Kidney epithelial cell (primary cell): ENCODE measurements around the gene CAMK2D. TPM values are rescaled to one million over a fixed set of nuclear protein-coding genes. Genes with fewer than 3 reads are reported as not detected.

ENCODE experiments used
- DNase-seq: peaks from one replicate; pipeline ENCODE4 v3.0.0-alpha.2; 2010; ENCODE audit warnings: low read depth
- H3K27me3 ChIP-seq: 2 replicates; pipeline ENCODE4 v1.6.0; 2011; ENCODE audit warnings: low read length; ENCODE audit not compliant: control insufficient read depth, insufficient read depth
- H3K36me3 ChIP-seq: 2 replicates; pipeline ENCODE4 v1.5.1; 2011; ENCODE audit warnings: low read length; ENCODE audit not compliant: control insufficient read depth, insufficient read depth
- H3K4me3 ChIP-seq: 2 replicates; pipeline ENCODE4 v1.5.1; 2011; ENCODE audit warnings: low read depth, mild to moderate bottlenecking, control low read depth, low read length
- total RNA-seq: library from RNA; depleted of rRNA; stranded (reverse); fragments of >200 nt; gene quantifications from 2 replicates; pipeline ENCODE4 v1.2.3, GENCODE V29; 2015
- TF ChIP-seq, protein P1 (sequence below): IDR thresholded peaks from 2 replicates; pipeline ENCODE4 v1.5.1; 2011; ENCODE audit warnings: mild to moderate bottlenecking, moderate library complexity, low read length, control low read depth, inconsistent platforms; ENCODE audit not compliant: insufficient read depth, poor library complexity, severe bottlenecking

Gene CAMK2D
- total RNA-seq, 1 donor from 2014 or later: 36.2 TPM

DNA sequence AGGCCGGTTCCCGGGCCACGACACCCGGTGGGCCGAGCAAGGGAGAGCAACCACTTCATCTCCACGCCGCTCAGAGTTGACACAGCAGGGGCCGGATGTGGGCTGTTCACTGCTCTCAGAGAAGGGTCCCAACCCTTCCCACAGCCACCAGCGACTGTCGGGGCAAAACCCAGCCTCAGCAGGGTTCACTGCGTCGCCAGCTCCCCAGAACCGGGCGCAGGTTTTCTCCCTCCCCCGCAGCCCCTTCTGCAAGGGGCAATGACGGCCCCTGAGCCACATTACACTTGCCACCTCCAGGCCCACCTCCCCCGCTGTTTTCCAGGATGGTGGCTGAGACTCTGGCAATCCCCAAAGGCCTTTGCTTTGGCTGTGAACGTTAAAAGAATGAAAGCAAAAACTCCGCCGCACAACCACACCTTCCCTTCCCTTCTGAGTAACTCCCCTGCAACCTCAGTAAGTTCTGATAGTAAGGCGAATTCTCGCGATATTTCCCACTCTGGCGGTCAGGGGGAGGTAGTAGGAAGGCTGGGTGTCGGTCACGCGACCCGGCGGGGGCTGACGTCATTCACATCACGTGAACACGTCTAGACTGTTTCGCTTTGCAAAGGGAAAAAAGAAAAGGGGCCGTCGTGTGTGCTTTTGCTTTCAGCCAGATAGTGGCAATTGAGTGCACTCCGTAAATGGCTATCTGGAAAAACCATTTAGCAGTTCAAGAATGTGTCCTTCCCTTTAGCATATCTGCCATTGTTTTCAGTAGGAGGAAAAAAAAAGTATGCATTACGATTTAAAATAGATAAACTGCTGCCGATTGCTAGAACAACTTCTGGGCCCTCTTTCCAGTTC is 869 bp upstream of the CAMK2D start:
- no peaks in the 10 kb centered on the region for H3K27me3 ChIP-seq
- no peaks in the 10 kb centered on the region for H3K36me3 ChIP-seq
- DNase-seq: peak; percentile 98
- TF ChIP-seq, protein P1, sequence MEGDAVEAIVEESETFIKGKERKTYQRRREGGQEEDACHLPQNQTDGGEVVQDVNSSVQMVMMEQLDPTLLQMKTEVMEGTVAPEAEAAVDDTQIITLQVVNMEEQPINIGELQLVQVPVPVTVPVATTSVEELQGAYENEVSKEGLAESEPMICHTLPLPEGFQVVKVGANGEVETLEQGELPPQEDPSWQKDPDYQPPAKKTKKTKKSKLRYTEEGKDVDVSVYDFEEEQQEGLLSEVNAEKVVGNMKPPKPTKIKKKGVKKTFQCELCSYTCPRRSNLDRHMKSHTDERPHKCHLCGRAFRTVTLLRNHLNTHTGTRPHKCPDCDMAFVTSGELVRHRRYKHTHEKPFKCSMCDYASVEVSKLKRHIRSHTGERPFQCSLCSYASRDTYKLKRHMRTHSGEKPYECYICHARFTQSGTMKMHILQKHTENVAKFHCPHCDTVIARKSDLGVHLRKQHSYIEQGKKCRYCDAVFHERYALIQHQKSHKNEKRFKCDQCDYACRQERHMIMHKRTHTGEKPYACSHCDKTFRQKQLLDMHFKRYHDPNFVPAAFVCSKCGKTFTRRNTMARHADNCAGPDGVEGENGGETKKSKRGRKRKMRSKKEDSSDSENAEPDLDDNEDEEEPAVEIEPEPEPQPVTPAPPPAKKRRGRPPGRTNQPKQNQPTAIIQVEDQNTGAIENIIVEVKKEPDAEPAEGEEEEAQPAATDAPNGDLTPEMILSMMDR: no peak
- H3K4me3 ChIP-seq: peak overlapping the region; percentile 68

DNA sequence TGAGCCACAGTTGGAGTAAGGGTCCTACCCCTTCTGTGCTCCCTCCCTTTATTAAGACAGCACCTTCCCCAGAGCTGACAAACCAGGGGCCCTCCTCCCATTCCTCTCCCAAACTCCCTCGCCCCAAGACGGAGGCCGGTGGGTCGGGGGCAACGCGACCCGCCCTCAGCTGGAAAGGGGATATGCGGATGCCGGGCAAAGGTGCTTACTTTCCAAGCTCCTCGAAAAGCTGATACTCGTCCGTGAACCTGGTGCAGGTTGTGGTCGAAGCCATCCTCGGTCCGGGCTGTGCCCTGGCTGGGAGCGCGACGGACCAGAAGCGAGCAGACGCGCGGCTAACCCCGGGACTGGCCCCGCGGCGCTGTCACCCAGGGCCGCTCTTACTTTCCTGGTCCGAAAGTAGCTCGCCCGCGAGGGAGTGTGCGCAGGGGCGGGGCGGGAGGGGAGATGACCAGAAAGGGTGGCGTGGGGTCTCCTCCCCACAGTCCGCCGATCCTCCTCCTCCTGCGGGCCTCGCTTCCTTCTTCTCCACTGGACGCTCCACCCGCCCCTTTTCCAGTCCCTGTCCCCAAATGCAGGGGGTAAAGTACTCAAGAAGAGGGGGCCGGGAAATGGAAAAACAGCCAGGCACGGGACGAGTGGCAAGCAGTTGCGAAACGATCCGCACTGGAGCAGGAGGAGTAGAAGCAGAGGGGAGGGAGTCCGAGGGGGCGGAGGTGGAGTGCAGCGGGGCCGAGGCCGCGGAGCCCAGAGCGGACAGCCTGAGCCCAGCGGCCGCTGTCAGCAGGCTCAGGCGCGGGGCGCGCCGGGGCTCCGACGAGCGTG is 531 bp downstream of the CAMK2D start:
- H3K27me3 ChIP-seq: no peaks in the 10 kb centered on the region
- H3K36me3 ChIP-seq: no peaks in the 10 kb centered on the region
- H3K4me3 ChIP-seq: peak overlapping the region; percentile 68
- TF ChIP-seq, protein P1: no peak
- DNase-seq: no peak

DNA sequence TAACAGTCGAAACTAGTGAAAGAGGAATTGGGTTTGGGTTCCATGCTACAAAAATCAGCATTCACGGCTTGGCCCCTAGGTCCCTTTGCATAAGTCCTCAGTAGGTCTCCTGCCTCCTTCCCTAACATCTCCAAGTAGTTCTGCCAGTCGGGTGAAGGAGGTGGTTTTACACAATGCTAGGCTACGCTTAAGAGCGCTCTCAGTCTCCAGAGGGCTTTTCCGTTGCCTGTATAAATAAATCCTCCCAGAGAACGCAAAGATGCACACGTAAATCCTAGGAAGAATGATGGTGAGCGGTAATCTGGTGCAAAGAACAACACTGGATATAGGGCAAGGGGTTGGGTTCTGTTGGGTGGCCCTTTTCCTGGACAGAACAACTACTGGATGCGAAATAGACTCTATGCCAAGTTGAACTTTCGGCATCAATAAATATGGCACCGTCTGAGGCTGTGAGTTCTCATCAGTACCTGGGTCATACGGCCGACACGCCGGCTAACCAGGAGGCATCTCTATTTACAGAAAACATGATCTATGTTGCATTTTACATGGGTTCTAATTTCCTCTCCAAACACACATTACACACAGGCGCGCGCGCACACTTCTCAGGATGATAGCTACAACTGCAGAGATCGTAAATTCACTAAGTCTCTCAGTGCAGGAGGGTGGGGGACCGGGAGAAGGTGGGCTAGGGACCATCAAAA is 1.3 kb downstream of the CAMK2D start:
- H3K4me3 ChIP-seq: peak overlapping the region; percentile 68
- DNase-seq: no peak
- TF ChIP-seq, protein P1: no peak
- H3K36me3 ChIP-seq: no peaks in the 10 kb centered on the region
- no peaks in the 10 kb centered on the region for H3K27me3 ChIP-seq

DNA sequence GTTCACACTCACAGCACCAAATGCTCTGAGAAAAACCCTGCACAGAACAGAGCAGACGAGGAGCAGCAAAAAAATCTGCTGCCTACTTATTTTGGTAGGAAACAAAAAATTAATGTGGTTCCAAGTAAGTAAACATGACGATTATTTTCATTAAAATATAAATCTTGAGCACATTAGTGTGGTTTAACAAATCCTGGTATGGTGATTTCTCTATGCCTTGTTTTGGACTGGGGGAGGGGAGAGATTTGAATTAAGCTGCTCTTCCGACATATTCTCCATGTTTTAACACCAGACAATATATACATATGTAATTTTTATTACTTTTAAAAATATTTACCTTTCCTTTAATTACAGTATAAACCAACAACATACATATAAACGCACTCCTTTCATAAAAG is 1.8 kb downstream of the CAMK2D start:
- no peak for DNase-seq
- TF ChIP-seq, protein P1: no peak
- Histone ChIP-seq H3K36me3 (no peaks in the 10 kb centered on the region), H3K4me3 (peak overlapping the region; percentile 68), H3K27me3 (no peaks in the 10 kb centered on the region)

DNA sequence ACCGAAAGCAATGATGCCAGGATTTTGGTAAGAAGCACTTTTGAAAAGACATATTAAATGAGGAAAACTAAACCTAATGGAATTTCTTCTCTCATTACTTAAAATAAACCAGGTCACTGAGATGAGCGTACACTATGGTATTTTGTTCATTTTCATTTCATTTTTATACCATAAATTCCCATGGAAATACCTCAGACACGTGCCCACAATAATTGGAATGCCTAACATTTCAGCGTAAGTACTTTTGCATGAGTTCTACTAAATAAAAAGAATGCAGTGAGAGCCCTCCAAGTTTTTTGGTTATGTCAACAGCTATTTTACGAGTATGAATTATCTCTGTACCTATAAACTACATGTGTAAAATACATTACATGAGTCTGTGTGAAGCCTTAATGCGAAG is 3.2 kb downstream of the CAMK2D start:
- Histone ChIP-seq H3K36me3 (no peaks in the 10 kb centered on the region), H3K4me3 (no peak overlapping the region), H3K27me3 (no peaks in the 10 kb centered on the region)
- DNase-seq: no peak
- TF ChIP-seq, protein P1: no peak
